ENCODE results near the gene TMEM115.

DNA sequence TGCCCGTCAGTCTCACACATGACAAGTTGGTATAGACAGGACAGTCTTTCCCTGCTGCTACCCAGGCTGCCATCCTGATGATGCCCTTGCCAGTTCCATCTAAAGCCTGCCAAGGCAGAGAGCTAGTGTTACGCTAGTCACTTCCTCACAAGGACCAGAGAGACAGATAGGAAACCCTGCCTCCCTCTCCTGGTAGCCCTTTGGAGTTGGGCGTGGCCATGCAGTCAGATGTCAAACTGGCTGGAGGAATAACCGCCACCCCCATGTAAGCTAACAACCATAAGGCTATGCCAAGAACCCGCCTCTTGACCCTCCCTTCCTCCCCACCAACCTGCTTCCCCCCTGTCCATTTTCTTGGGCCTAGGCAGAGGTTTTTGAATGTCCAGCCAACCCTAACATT lies 2.8 kb downstream of the TMEM115 start:
- no peak for TF ChIP-seq RARB (CRISPR knock-in tag; IDR thresholded peaks at IDR 0.05)
- no peak for TF ChIP-seq OSR1 (CRISPR knock-in tag; IDR thresholded peaks at IDR 0.05)
- TF ChIP-seq ZC3H10 (CRISPR knock-in tag; IDR thresholded peaks at IDR 0.05) = no peak
- no peak for TF ChIP-seq SNAI2 (CRISPR knock-in tag; IDR thresholded peaks at IDR 0.05)
- TF ChIP-seq POU6F1 (CRISPR knock-in tag; IDR thresholded peaks at IDR 0.05; ENCODE audit: borderline replicate concordance, low read depth) = no peak
- no peak for TF ChIP-seq GLIS3 (CRISPR knock-in tag; IDR thresholded peaks at IDR 0.05)

Measured in SK-N-SH treated with all-trans-retinoic acid at 6 μM for 48 hours (cell line).